Measurements from ENCODE around the gene VHLL.
"Not testable (repeated sequence)": the region's sequence is repeated elsewhere in the genome, so short reads cannot be mapped to it uniquely, and the experiment has no call there.

Gene VHLL

GRCh38 chr1:156338180-156338976 lies 39.3 kb upstream of the VHLL start, which contains the start of the genes CCT3 and TSACC:
TSS of gene CCT3 (minus strand) at chr1:156338292. CDS start at chr1:156338184, 108 bp downstream.
TSS of gene TSACC (plus strand) at chr1:156338526. CDS start at chr1:156339758, 1,232 bp downstream.
- DNase-seq (ENCODE audit: low read depth, low spot score): peak; percentile 100
- in situ Hi-C loops (cut with HindIII; ENCODE audit: low sequenced_read_pairs): no loop called here
- no peak for TF ChIP-seq CTCF (IDR thresholded peaks at IDR 0.05; ENCODE audit: low read depth, low read length)
- H3K4me3 ChIP-seq (ENCODE audit: low read depth, low read length): peak within 1 kb of the TSS; percentile 77

GRCh38 chr1:156337888-156338179 lies 38.7 kb upstream of the VHLL start:
- peak overlapping the region; percentile 77 for H3K4me3 ChIP-seq (ENCODE audit: low read depth, low read length)
- no peak for DNase-seq (ENCODE audit: low read depth, low spot score)
- in situ Hi-C loops (cut with HindIII; ENCODE audit: low sequenced_read_pairs): no loop called here
- TF ChIP-seq CTCF (IDR thresholded peaks at IDR 0.05; ENCODE audit: low read depth, low read length): no peak

- peak overlapping the region; percentile 77 for H3K4me3 ChIP-seq (ENCODE audit: low read depth, low read length)
- no peak for DNase-seq (ENCODE audit: low read depth, low spot score)
- in situ Hi-C loops (cut with HindIII; ENCODE audit: low sequenced_read_pairs): no loop called here
- TF ChIP-seq CTCF (IDR thresholded peaks at IDR 0.05; ENCODE audit: low read depth, low read length): no peak
Observed at GRCh38 chr1:156337052-156337887, 38.2 kb upstream of the VHLL start.

GRCh38 chr1:156336242-156336641 lies 37.1 kb upstream of the VHLL start:
- in situ Hi-C loops (cut with HindIII; ENCODE audit: low sequenced_read_pairs): no loop called here
- TF ChIP-seq CTCF (IDR thresholded peaks at IDR 0.05; ENCODE audit: low read depth, low read length): no peak
- no peak for DNase-seq (ENCODE audit: low read depth, low spot score)
- peak overlapping the region; percentile 77 for H3K4me3 ChIP-seq (ENCODE audit: low read depth, low read length)

- H3K4me3 ChIP-seq (ENCODE audit: low read depth, low read length); in situ Hi-C loops (cut with HindIII; ENCODE audit: low sequenced_read_pairs); DNase-seq (ENCODE audit: low read depth, low spot score): not testable (repeated sequence)
Observed at GRCh38 chr1:156323179-156323578, 24.1 kb upstream of the VHLL start.

- H3K4me3 ChIP-seq (ENCODE audit: low read depth, low read length): no peak overlapping the region
- in situ Hi-C loops (cut with HindIII; ENCODE audit: low sequenced_read_pairs): no loop called here
- no peak for DNase-seq (ENCODE audit: low read depth, low spot score)
- TF ChIP-seq CTCF (IDR thresholded peaks at IDR 0.05; ENCODE audit: low read depth, low read length): no peak
Observed at GRCh38 chr1:156320560-156320959, 21.5 kb upstream of the VHLL start.

GRCh38 chr1:156319664-156320063 lies 20.6 kb upstream of the VHLL start:
- DNase-seq (ENCODE audit: low read depth, low spot score): peak; percentile 36
- no peak overlapping the region for H3K4me3 ChIP-seq (ENCODE audit: low read depth, low read length)
- in situ Hi-C loops (cut with HindIII; ENCODE audit: low sequenced_read_pairs): no loop called here
- TF ChIP-seq CTCF (IDR thresholded peaks at IDR 0.05; ENCODE audit: low read depth, low read length): peak; percentile 60
